GM19099 (cell line): Measurements from ENCODE around the gene CFAP53.

ENCODE experiments used
- POLR2A ChIP-seq: IDR thresholded peaks from 3 replicates; pipeline ENCODE4 v1.6.1; 2011; ENCODE audit warnings: low read depth; ENCODE audit not compliant: insufficient read length; ENCODE audit errors: extremely low read depth

The CFAP53 gene

GRCh38 chr18:50281295-50281971 lies 15.1 kb upstream of the CFAP53 start, which contains the start of gene MBD1:
TSS of gene MBD1 (minus strand) at chr18:50281523. CDS start at chr18:50279992, 1,531 bp downstream.
- peak; percentile 92 for TF ChIP-seq POLR2A

GRCh38 chr18:50280707-50281294 lies 14.5 kb upstream of the CFAP53 start:
- TF ChIP-seq POLR2A: no peak

DNA sequence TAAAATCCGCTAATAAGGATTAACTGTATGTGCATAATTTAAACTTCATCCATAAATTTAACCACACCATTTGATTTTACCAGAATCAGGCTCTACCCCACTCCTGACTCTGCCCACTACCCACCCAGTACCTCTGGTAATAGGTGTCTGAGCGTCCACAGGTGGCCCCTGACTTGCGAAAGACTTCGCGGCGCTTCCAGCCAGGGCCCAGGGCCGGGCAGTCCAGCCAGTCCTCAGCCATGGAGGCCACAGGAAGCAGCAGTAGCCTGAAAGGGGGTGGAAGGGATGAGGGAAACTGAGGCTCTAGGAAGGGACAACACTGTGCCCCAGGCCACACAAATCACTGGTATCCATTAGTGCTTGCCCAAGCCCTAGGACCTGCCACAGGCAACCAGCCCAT lies 13.5 kb upstream of the CFAP53 start:
- no peak for TF ChIP-seq POLR2A

GRCh38 chr18:50277942-50278341 lies 11.6 kb upstream of the CFAP53 start:
- no peak for TF ChIP-seq POLR2A

GRCh38 chr18:50276452-50276851 lies 10.2 kb upstream of the CFAP53 start:
- TF ChIP-seq POLR2A: no peak

DNA sequence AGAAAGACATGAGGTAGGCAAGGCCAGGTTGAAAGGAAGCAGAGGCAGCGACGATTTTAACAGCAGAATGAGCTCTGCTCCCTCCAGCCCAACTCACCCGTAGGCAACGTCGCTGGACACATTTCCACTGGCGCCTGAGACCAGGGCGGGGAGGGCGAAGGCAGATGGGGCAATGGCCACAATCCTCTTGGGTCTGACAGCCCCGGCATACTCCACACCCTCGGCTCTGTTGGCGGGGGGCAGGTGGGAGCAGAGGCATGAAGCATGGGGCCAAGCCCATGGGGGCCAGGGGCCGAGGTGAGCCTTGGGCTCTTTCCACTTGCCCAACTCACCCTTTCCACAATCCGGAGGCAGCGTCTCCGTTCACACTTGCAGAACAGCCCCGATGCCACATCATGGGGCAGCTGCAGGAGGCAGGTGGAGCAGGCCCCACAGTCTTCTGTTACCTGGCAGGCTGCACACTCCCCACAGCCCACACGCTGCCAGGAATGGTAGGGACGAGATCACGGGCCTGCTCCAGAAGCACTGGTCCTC lies 9.3 kb upstream of the CFAP53 start:
- TF ChIP-seq POLR2A: no peak

DNA sequence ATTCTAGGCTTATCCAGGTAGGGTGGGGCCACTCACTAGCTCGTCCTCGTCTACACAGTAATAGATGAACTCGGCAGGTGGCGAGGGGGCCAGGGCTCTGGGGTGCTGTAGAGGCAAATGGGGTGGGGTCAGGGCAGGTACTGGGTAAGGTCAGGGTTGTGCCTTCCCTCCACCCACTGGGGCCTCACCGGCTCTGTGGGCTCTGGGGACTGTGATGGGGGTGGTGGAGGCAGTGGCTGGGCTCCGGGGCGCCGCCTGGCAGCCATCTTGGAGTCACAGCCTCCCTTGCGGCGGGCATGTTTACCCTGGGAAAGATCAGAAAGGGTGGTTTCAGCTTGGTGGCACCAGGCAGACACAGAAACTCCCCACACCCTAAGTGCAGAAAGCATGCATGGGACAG lies 8.6 kb upstream of the CFAP53 start:
- TF ChIP-seq POLR2A: no peak

DNA sequence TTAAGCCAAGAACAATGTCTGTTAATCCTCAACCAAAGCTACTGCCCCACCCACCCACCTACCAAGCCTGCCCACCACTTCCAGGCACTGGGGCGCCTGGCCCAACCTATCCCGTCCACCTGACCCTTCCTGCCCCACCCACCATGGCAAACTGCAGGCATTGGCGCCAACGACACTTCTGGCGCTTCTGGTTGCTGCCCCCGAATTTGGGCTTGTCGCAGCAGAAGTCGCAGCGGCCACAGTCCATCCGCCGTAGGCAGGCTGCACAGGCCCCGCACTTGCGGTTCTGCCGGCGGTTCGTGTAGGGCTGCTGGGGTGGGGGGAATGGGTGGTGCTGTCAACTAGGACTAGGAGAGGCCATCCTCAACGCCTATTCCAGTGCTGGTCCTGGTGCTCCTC lies 7.7 kb upstream of the CFAP53 start:
- no peak for TF ChIP-seq POLR2A

DNA sequence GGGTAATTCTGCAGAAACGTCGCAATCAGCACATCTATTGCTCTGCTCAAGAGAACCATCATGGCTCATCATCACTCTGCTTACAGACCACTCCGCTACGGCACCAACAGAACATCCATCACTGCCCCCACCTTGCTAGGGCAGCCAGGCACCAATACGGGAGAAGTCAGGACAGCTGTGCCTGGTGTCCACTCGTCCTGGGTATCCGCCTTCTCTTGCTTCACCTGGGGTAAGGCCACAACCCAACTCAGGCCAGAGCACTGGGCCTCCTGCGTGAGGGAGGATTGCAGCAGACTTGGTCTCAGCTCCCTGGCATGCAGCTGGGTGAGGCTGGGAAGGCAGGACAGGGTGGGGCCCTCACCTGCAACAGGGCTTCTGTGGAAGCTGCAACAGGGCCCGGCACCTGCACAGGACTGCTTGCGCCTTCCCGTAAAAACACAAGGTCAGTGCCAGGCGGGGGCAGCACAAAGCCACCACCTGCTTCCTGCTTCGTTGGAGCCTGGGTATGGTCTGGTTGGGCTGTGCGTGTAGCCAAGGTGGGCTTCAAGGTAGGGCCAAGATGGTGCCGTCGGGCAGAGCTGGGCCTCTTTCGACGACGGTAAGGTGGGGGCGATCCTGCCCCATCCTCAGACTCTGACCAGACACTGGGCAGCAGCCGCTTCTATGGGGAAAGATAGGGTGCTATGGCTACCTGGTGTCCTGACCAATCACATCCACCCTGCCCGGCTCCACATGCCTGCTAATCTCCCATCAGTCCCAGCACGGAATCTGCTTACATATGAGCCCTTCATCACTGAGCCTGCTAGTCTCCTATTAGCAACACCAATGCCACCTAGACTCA lies 7.1 kb upstream of the CFAP53 start:
- TF ChIP-seq POLR2A: no peak

- TF ChIP-seq POLR2A: no peak
These were observed 6.3 kb upstream of the CFAP53 start for GRCh38 chr18:50272568-50272967.

- TF ChIP-seq POLR2A: peak; percentile 26
These were observed 1.9 kb upstream of the CFAP53 start for GRCh38 chr18:50268022-50268747.

- TF ChIP-seq POLR2A: no peak
These were observed 3.3 kb downstream of the CFAP53 start for GRCh38 chr18:50262977-50263376.

DNA sequence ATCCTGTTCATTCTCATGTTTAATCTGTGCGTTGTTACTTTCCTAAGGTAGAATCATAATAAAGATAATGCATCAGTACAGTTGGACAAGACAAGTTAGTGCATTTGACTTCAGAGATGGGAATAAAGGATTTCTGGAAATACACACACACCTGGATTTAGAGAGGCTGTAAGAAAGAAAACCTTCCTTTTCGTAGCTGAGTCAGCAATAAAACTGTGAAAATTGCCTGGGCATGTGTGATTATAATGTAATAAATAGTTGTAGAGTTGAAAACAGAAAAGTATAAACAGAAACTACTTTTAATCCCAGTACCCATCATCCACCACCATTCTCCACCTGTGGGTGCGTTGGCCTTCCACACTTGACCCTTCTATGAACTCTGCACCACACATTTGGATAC lies 15.4 kb downstream of the CFAP53 start:
- TF ChIP-seq POLR2A: no peak

GRCh38 chr18:50249576-50249975 lies 16.7 kb downstream of the CFAP53 start:
- no peak for TF ChIP-seq POLR2A

DNA sequence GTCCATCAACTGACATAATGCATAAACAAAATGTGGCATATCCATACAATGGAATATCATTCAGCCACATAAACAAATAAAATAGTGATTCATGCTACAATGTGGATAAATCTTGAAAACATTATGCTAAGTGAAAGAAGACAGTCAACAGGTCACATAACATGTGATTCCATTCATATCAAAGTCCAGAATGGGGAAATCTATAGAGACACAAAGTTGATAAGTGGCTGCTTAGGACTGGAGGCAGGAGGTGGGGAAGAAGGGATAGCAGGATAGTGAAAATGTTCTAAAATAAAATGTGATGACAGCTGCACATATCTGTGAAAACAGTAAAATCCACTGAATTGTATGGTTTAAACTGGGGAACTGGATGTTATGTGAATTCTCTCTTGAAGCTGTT lies 18.7 kb downstream of the CFAP53 start:
- no peak for TF ChIP-seq POLR2A
